Prostate gland (tissue), 2 donors: ENCODE measurements around the gene KLHDC9.

Experiments
- POLR2A ChIP-seq: fragments of 450-650 bp; IDR thresholded peaks from one replicate; pipeline ENCODE4 v1.6.1; 2016; ENCODE audit warnings: antibody characterized with exemption, mild to moderate bottlenecking
- POLR2AphosphoS5 ChIP-seq: sonication (generic); formaldehyde crosslinking; IDR thresholded peaks from one replicate; pipeline ENCODE4 v1.6.1; 2017; ENCODE audit warnings: antibody characterized with exemption
- TF ChIP-seq, protein P1 (sequence below), 4 experiments: fragments of 200-600 bp in 2 of 4; fragments of 450-650 bp in 2 of 4; sonication (generic) in 2 of 4; IDR thresholded peaks; 1 replicate in 3 of 4; 2 replicates in 1 of 4; pipeline ENCODE4 v1.5.1; 2016 to 2019; ENCODE audit warnings: antibody characterized with exemption in 4 of 4, mild to moderate bottlenecking in 2 of 4, moderate library complexity in 2 of 4

DNA sequence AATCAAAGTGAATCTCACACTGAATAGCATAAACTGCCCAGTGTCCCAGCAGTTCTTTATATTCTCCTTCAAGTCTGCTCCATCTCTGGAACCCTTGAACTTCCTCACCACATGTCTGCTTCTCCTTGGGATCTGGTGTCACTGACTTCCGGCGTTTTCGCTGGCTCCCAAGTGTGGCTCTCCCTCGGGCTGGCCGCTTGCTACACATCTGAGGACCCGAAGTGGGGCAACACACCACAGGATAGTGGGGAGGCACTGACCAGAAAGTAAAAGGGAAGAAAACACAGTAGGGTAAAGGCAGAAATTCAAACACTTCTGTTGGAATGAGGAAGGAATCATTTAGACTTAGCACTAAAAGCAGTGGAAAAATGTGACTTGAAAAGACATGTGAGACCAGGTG is 24.8 kb downstream of the KLHDC9 start:
- TF ChIP-seq POLR2AphosphoS5 (no peak), POLR2A (no peak)
- TF ChIP-seq, protein P1, sequence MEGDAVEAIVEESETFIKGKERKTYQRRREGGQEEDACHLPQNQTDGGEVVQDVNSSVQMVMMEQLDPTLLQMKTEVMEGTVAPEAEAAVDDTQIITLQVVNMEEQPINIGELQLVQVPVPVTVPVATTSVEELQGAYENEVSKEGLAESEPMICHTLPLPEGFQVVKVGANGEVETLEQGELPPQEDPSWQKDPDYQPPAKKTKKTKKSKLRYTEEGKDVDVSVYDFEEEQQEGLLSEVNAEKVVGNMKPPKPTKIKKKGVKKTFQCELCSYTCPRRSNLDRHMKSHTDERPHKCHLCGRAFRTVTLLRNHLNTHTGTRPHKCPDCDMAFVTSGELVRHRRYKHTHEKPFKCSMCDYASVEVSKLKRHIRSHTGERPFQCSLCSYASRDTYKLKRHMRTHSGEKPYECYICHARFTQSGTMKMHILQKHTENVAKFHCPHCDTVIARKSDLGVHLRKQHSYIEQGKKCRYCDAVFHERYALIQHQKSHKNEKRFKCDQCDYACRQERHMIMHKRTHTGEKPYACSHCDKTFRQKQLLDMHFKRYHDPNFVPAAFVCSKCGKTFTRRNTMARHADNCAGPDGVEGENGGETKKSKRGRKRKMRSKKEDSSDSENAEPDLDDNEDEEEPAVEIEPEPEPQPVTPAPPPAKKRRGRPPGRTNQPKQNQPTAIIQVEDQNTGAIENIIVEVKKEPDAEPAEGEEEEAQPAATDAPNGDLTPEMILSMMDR (IDR thresholded peaks at IDR 0.05), result no peak
